HCEC 1CT (cell line): ENCODE data around the gene SGSM1.
"Not testable (repeated sequence)": the region's sequence is repeated elsewhere in the genome, so short reads cannot be mapped to it uniquely, and the experiment has no call there.

Experiments
- DNase-seq: peaks from one replicate; pipeline ENCODE4 v3.0.0-alpha.2; 2017

Gene SGSM1

GRCh38 chr22:24845041-24845898, 39.3 kb downstream of the SGSM1 start:
- peak; percentile 21 for DNase-seq

DNA sequence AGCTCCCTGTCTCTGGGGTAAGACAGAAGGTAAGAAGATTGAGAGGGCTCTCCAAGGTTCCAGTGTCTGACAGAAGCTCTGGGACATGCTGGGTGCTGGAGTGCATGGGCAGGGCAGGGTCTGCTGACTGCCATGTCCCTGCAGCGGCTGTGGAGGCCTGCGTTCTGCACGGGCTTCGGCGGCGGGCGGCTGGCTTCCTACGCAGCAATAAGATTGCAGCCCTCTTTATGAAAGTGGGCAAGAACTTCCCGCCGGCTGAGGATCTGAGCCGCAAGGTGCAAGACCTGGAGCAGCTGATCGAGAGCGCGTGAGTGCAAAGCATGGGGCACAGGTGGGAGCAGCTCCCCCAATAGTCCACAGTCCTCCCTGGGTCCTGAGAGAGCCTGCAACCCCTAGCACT, 41.5 kb downstream of the SGSM1 start:
- DNase-seq: no peak

DNA sequence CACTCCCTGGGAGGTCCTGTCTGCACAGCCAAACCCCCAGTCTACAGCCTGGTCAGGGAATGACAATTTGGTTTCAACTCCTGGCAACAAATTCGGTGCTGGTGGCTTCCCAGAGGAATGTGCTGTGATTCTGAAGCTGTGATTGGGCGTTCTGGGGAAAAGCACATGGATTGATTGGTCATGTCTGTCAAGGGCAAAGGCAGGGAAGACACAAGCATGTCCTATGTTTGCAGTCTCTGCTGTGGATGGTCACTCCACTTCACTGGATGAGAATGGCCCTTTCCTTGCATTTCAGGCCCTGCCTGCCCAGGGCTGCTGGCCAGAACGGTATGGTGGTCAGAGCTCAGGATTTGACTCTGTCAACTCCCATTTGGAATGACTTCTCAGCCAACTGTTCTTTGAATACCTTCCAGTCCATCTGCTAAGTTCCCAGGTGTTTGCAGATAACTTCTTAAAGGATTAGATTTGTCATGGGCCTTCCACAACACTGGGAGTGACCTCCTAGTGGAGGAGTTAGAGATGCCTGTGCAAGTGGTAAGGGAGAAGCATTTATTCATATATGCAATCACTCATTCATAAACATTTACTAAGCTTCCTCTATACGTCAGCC, 42.7 kb downstream of the SGSM1 start:
- no peak for DNase-seq

GRCh38 chr22:24855794-24856193, 49.8 kb downstream of the SGSM1 start:
- no peak for DNase-seq

GRCh38 chr22:24857576-24857975, 51.6 kb downstream of the SGSM1 start:
- no peak for DNase-seq

DNA sequence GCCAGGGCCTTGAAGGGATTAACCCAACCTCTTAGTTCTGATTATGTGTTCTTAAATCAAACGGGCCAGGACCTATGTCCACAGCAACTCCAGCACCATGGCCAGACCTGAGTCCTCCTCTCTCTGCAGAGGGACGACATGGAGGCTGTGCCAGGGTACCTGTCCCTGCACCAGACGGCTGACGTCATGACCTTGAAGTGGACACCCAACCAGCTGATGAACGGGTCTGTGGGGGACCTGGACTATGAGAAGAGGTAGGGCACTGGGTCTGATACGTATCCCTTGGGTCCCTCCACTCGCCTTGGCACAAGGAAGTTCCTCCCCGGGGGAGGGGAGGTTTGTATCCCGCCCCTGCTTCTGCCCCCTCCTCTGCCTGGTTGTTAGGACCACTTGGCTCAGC, 53.6 kb downstream of the SGSM1 start:
- DNase-seq: no peak

- no peak for DNase-seq
Observed at GRCh38 chr22:24865508-24865907, 59.5 kb downstream of the SGSM1 start.

DNA sequence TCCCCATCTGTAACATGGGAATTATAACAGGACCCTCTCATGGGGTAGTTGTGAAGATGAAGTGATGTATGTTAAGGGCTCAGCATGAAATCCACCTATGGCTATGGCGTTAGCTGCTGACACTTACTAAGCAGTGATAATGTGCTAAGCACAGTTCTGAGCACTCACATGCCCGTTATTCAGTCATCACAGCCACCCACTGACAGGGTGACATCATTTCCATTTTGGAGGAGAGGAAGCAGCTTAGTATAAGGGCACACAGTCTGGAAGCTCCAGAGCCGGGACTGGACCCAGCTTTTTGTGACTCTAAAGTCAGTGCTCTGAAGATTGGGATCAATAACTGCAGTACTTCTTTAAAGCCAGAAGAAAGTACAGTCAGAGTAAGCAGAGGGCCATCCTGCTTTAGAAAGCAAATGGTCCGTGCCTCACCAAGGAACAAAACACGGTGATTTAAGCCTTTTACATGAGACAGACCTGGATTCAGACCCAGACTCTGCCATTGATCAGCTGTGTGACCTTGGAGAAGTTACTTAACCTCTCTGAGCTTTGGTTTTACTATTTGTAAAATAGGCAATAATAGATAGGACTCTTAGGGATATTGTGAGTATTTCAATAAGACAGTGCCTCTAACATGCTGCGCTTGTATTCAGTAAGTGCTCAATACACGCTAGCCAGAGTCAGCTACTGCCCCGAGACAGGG, 61.5 kb downstream of the SGSM1 start:
- no peak for DNase-seq

DNA sequence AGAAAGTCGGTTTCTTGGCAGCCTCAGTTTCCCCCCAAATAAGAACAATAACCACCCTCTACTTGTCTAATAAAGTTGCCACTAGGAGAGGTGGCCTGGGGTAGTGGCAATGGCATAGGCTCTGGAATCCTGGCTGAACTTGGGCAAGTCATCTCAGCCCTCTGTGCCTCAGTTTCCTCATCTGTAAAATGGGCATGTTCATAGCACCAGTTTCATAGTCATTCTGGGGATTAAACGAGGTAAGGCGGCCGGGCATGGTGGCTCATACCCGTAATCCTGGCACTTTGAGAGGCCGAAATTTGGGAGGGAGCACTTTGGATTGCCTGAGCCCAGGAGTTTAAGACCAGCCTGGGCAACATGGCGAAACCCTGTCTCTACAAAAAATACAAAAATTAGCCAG, 63.0 kb downstream of the SGSM1 start:
- DNase-seq: no peak

GRCh38 chr22:24871611-24872205, 65.7 kb downstream of the SGSM1 start:
- no peak for DNase-seq

DNA sequence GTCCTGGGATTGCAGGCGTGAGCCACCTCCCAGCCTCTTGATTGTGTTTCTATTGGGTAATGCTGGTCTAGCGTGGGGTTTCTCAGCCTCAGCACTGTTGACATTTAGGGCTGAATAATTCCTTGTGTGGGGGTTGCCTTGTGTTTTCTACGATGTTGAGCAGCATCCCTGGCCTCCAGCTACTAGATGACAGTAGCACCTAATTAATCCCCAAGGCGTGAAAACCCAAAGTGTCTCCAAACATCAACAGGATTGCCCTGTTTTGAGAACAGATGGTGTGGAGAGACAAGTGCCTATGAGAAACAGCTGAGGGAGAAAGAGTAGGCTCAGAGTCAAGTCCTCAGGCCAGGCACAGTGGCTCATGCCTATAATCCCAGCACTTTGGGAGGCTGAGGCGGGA, 67.2 kb downstream of the SGSM1 start:
- DNase-seq: no peak

DNA sequence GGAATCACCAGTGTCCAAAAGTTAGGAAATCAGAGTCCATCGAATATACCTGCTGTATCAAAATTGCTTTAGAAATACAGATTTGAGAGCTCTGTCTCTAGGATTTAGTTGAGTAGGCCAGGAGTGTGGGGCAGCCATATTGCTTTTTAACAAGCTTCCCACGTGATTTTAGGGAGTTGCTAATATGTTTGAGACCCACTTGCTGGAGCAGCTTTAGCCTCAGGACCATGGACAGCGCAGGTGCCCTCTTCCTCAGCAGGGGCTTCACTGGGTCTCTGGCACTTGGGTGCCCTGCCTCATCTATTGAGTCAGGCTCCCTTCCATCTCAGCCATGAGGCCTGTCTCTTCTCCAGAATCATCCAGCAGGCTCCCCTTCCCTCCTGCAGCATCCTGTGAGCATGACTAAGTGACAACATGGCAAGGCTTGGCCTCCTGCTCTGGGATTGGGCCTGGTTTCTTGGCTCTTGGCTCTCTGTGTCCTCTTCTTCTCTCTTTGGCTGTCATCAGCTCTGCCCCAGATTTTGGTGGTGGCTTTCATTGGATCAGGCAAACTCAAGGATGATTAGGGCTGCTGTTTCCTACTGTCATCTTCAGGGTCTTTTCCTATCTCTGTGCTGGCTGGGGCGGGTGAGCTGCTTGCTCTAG, 70.0 kb downstream of the SGSM1 start:
- DNase-seq: no peak

GRCh38 chr22:24876700-24877099, 70.7 kb downstream of the SGSM1 start:
- DNase-seq: no peak

DNA sequence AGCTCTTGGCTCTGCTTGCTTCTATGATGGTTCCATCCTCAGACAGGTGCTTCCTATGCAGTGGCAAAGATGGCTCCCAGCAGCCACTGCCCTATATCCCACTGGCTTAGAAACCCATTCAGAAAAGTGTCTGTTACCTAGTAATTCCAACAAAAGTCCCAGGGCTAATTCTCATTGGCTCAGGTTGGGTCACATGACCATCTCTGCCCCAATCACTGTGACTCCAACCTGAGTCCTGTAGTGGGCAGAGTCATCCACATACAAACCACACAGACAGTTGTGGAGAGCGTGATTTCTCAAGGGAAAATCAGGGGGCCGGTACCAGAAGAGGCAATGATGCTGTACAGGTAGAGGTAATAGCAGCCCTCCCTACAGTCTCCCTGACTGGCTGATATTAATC, 73.0 kb downstream of the SGSM1 start:
- no peak for DNase-seq

GRCh38 chr22:24883432-24883831, 77.4 kb downstream of the SGSM1 start:
- no peak for DNase-seq

GRCh38 chr22:24887260-24887659, 81.2 kb downstream of the SGSM1 start:
- DNase-seq: no peak

DNA sequence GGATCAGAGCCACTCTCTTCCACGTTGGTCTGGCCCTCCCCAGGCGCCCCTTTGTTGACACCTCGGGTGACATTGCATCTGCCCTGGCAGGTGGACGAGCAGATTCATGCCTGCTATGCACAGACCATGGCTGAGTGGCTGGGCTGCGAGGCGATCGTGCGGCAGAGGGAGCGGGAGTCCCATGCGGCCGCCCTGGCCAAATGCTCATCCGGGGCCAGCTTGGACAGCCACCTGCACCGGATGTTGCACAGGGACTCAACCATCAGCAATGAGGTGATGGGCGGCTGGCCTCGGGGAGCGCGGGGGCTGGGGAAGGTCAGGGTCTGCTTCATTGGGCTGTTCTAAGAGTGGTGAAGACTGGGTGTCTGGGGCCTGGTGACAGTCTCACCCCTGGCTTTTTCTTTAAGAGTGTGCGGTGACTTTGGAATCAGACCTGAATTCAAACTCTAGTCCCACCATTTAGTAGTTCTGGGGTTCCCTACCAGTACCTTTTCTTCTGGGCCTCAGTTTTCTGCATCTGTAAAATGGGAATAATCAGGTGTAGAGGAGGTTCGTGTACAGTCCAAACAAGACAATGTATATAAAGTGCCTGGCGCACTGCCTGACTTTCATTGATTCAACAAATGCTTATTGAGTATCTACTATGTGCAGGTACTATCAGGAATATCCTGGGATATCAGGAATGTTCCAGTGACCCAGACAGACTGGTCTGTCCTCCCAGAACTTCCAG, 87.5 kb downstream of the SGSM1 start:
- DNase-seq: no peak

- DNase-seq: peak; percentile 96
Observed at GRCh38 chr22:24894220-24894975, 88.4 kb downstream of the SGSM1 start.

- peak; percentile 49 for DNase-seq
Observed at GRCh38 chr22:24894998-24895397, 89.0 kb downstream of the SGSM1 start.

DNA sequence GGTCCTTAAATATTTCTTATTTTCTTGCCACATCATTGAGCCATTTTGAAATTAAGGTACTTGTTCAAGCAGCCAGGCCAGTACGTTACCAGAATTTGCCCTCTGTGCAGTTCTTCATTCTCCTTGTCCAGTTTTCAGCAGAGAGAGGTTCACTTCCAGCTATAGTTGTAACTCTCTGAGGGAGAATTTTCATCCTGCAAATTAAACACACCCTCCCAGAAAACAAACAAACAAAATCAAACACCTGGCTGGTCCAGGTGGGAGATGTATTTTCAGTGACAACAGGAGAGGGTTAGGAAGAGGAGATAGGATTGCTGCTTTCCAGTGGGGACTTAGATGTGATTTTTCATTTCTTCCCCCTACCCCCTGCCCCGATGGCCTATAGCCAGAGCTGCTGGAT, 95.4 kb downstream of the SGSM1 start:
- no peak for DNase-seq

- DNase-seq: no peak
Observed at GRCh38 chr22:24905909-24906308, 99.9 kb downstream of the SGSM1 start.

DNA sequence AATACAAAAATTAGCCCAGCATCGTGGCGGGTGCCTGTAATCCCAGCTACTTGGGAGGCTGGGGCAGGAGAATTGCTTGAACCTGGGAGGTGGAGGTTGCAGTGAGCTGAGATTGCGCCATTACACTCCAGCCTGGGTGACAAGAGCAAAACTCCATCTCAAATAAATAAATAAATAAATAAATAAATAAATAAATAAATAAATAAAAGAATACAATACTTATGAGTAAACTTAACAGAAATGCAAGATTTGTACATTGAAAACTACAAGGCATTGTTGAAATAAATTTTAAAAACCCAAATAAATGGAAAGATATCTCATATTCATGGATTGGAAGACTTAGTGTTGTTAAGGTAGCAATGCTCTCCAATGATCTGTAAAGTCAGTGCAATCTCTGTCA, 101.1 kb downstream of the SGSM1 start:
- DNase-seq: not testable (repeated sequence)
